GM12873 (cell line): Measurements from ENCODE around the gene PIGL.

Experiments
- CTCF ChIP-seq: IDR thresholded peaks from 2 replicates; pipeline ENCODE4 v1.5.1; 2012; ENCODE audit warnings: low read depth, mild to moderate bottlenecking, moderate library complexity, low read length, control low read depth; ENCODE audit not compliant: insufficient read depth; ENCODE audit errors: missing control alignments

The PIGL gene

GRCh38 chr17:16191604-16192003 is 25.4 kb upstream of the PIGL start:
- no peak for TF ChIP-seq CTCF

GRCh38 chr17:16197276-16197675 is 19.7 kb upstream of the PIGL start:
- TF ChIP-seq CTCF, result no peak

- TF ChIP-seq CTCF, result no peak
Measured at GRCh38 chr17:16199093-16199492, 17.9 kb upstream of the PIGL start.

- no peak for TF ChIP-seq CTCF
Measured at GRCh38 chr17:16211590-16211989, 5.4 kb upstream of the PIGL start.

GRCh38 chr17:16212793-16213192 is 4.2 kb upstream of the PIGL start:
- no peak for TF ChIP-seq CTCF

GRCh38 chr17:16214190-16215001 is 2.6 kb upstream of the PIGL start:
- TF ChIP-seq CTCF, result no peak

- no peak for TF ChIP-seq CTCF
Measured at GRCh38 chr17:16215002-16215272, 2.1 kb upstream of the PIGL start.
